Large intestine (tissue), 3 donors: ENCODE measurements around the gene THRB. TPM values are rescaled to one million over a fixed set of nuclear protein-coding genes. Genes with fewer than 3 reads are reported as not detected.

Experiments
- DNase-seq, 2 donors: peaks; one replicate each; pipeline versions ENCODE4 v3.0.0 to v3.0.0-alpha.2; 2013
- H3K27ac ChIP-seq: one replicate; pipeline ENCODE4 v1.5.1; 2013; ENCODE audit warnings: low read length
- H3K27me3 ChIP-seq: 2 replicates; pipeline ENCODE4 v1.6.1; 2013; ENCODE audit warnings: low read length; ENCODE audit not compliant: control insufficient read depth, insufficient read depth
- H3K36me3 ChIP-seq: 2 replicates; pipeline ENCODE4 v1.6.1; 2013; ENCODE audit warnings: low read length; ENCODE audit not compliant: control insufficient read depth, insufficient read depth
- H3K4me1 ChIP-seq: one replicate; pipeline ENCODE4 v1.6.1; 2013; ENCODE audit warnings: low read length; ENCODE audit not compliant: control insufficient read depth, insufficient read depth
- H3K4me3 ChIP-seq: one replicate; pipeline ENCODE4 v1.5.1; 2013; ENCODE audit warnings: low read length
- H3K9me3 ChIP-seq: one replicate; pipeline ENCODE4 v1.6.1; 2013; ENCODE audit warnings: mild to moderate bottlenecking, low read depth, low read length, moderate library complexity; ENCODE audit not compliant: control insufficient read depth
- WGBS: methylation state at CpG from one replicate; pipeline ENCODE4 v1.1.5; 2013; ENCODE audit warnings: low lambda C conversion rate; ENCODE audit not compliant: insufficient coverage; 5-methylcytosine and 5-hydroxymethylcytosine counted together
- polyA plus RNA-seq: library from polyadenylated mRNA; unstranded; fragments of 120-200 nt; gene quantifications from one replicate; pipeline ENCODE4 v1.2.1, GENCODE V29; 2013

THRB gene
- polyA plus RNA-seq, 1 donor = 38.3 TPM

- Histone ChIP-seq H3K9me3 (no peaks in the 10 kb centered on the region), H3K27me3 (no peaks in the 10 kb centered on the region), H3K36me3 (no peaks in the 10 kb centered on the region), H3K27ac (no peak overlapping the region), H3K4me1 (no peaks in the 10 kb centered on the region), H3K4me3 (no peak overlapping the region)
- DNase-seq = no peak
- no CpG with 5 or more reads among the region's 2 CpGs for WGBS
Measured at GRCh38 chr3:24174614-24175013, 320.0 kb downstream of the THRB start.

GRCh38 chr3:24168977-24169376 lies 325.7 kb downstream of the THRB start:
- H3K4me3 ChIP-seq = no peak overlapping the region
- no peaks in the 10 kb centered on the region for H3K9me3 ChIP-seq
- WGBS = 100% methylated on average over 1 of the region's 3 CpGs
- no peak overlapping the region for H3K27ac ChIP-seq
- DNase-seq = no peak
- H3K36me3 ChIP-seq = peaks cover 4% of the 10 kb centered on the region
- H3K27me3 ChIP-seq = no peaks in the 10 kb centered on the region
- no peaks in the 10 kb centered on the region for H3K4me1 ChIP-seq

GRCh38 chr3:24167429-24167828 lies 327.2 kb downstream of the THRB start:
- Histone ChIP-seq H3K36me3 (peaks cover 4% of the 10 kb centered on the region), H3K27me3 (no peaks in the 10 kb centered on the region), H3K4me3 (no peak overlapping the region), H3K9me3 (no peaks in the 10 kb centered on the region), H3K27ac (no peak overlapping the region), H3K4me1 (no peaks in the 10 kb centered on the region)
- DNase-seq = no peak
- 93% methylated on average over 3 of the region's 3 CpGs for WGBS

- H3K27ac ChIP-seq = no peak overlapping the region
- H3K4me1 ChIP-seq = no peaks in the 10 kb centered on the region
- no peak for DNase-seq
- 71% methylated on average over 1 of the region's 5 CpGs for WGBS
- H3K4me3 ChIP-seq = no peak overlapping the region
- H3K36me3 ChIP-seq = peaks cover 4% of the 10 kb centered on the region
- H3K9me3 ChIP-seq = no peaks in the 10 kb centered on the region
- no peaks in the 10 kb centered on the region for H3K27me3 ChIP-seq
Measured at GRCh38 chr3:24166515-24166914, 328.1 kb downstream of the THRB start.

- no peak overlapping the region for H3K4me3 ChIP-seq
- no peaks in the 10 kb centered on the region for H3K4me1 ChIP-seq
- WGBS = no CpG with 5 or more reads among the region's 2 CpGs
- H3K27ac ChIP-seq = no peak overlapping the region
- DNase-seq = no peak
- H3K36me3 ChIP-seq = peaks cover 4% of the 10 kb centered on the region
- no peaks in the 10 kb centered on the region for H3K9me3 ChIP-seq
- H3K27me3 ChIP-seq = no peaks in the 10 kb centered on the region
Measured at GRCh38 chr3:24165603-24165982, 329.1 kb downstream of the THRB start.

GRCh38 chr3:24164967-24165602 lies 329.6 kb downstream of the THRB start:
- Histone ChIP-seq H3K27me3 (no peaks in the 10 kb centered on the region), H3K4me3 (no peak overlapping the region), H3K9me3 (no peaks in the 10 kb centered on the region), H3K36me3 (peaks cover 4% of the 10 kb centered on the region), H3K4me1 (no peaks in the 10 kb centered on the region), H3K27ac (no peak overlapping the region)
- 93% methylated on average over 3 of the region's 14 CpGs for WGBS
- no peak for DNase-seq

- 83% methylated on average over 1 of the region's 3 CpGs for WGBS
- Histone ChIP-seq H3K27me3 (no peaks in the 10 kb centered on the region), H3K36me3 (peaks cover 4% of the 10 kb centered on the region), H3K4me3 (no peak overlapping the region), H3K9me3 (no peaks in the 10 kb centered on the region), H3K27ac (no peak overlapping the region), H3K4me1 (no peaks in the 10 kb centered on the region)
- no peak for DNase-seq
Measured at GRCh38 chr3:24162929-24163328, 331.7 kb downstream of the THRB start.

GRCh38 chr3:24161841-24162240 lies 332.8 kb downstream of the THRB start:
- Histone ChIP-seq H3K36me3 (peaks cover 4% of the 10 kb centered on the region), H3K4me3 (no peak overlapping the region), H3K27ac (no peak overlapping the region), H3K27me3 (no peaks in the 10 kb centered on the region), H3K9me3 (no peaks in the 10 kb centered on the region), H3K4me1 (no peaks in the 10 kb centered on the region)
- no CpG with 5 or more reads among the region's 7 CpGs for WGBS
- no peak for DNase-seq

GRCh38 chr3:24160424-24161095 lies 334.1 kb downstream of the THRB start:
- Histone ChIP-seq H3K27ac (no peak overlapping the region), H3K4me3 (no peak overlapping the region), H3K36me3 (peaks cover 3% of the 10 kb centered on the region), H3K4me1 (no peaks in the 10 kb centered on the region), H3K9me3 (no peaks in the 10 kb centered on the region), H3K27me3 (no peaks in the 10 kb centered on the region)
- 50% methylated on average over 1 of the region's 12 CpGs for WGBS
- DNase-seq = no peak

GRCh38 chr3:24158761-24159454 lies 335.7 kb downstream of the THRB start:
- 100% methylated on average over 2 of the region's 6 CpGs for WGBS
- no peak for DNase-seq
- no peaks in the 10 kb centered on the region for H3K36me3 ChIP-seq
- no peaks in the 10 kb centered on the region for H3K27me3 ChIP-seq
- no peak overlapping the region for H3K27ac ChIP-seq
- H3K4me1 ChIP-seq = no peaks in the 10 kb centered on the region
- no peaks in the 10 kb centered on the region for H3K9me3 ChIP-seq
- no peak overlapping the region for H3K4me3 ChIP-seq
